HepG2 (cell line): ENCODE measurements around the gene KIFC1. TPM values are rescaled to one million over a fixed set of nuclear protein-coding genes. Genes with fewer than 3 reads are reported as not detected.

Experiments
- EP300 ChIP-seq, 3 experiments: sonication (generic) in 1 of 3; formaldehyde crosslinking in 1 of 3; IDR thresholded peaks; 2 replicates each; pipeline versions ENCODE4 v1.5.1 to v1.6.1; 2011 to 2020; ENCODE audit warnings: low read depth in 2 of 3, low read length in 2 of 3, borderline replicate concordance in 1 of 3, improper control_type of control experiment in 1 of 3, mild to moderate bottlenecking in 1 of 3, missing genetic modification reagents in 1 of 3, moderate library complexity in 1 of 3
- HES4 ChIP-seq: sonication (generic); formaldehyde crosslinking; IDR thresholded peaks from 2 replicates; pipeline ENCODE4 v1.9.0; 2021; ENCODE audit warnings: mild to moderate bottlenecking, missing genetic modification reagents, borderline replicate concordance
- JUND ChIP-seq: sonication (generic); formaldehyde crosslinking; IDR thresholded peaks from 2 replicates; pipeline ENCODE4 v1.8.0; 2022; ENCODE audit warnings: mild to moderate bottlenecking, missing genetic modification reagents
- PRPF4 ChIP-seq: fragments of 200-400 bp; formaldehyde crosslinking; IDR thresholded peaks from 2 replicates; pipeline ENCODE4 v1.6.1; 2016; ENCODE audit warnings: low read length, low read depth; ENCODE audit not compliant: poor library complexity, severe bottlenecking
- RARA ChIP-seq: IDR thresholded peaks from 2 replicates; pipeline ENCODE4 v1.6.1; 2016; ENCODE audit warnings: missing genetic modification reagents, missing compliant biosample characterization
- SPEN ChIP-seq: sonication (generic); formaldehyde crosslinking; IDR thresholded peaks from 2 replicates; pipeline ENCODE4 v1.5.1; 2020; ENCODE audit warnings: low read depth, mild to moderate bottlenecking, missing genetic modification reagents
- TAF1 ChIP-seq: sonication (generic); formaldehyde crosslinking; IDR thresholded peaks from 2 replicates; pipeline ENCODE4 v1.4.0; 2020; ENCODE audit warnings: missing genetic modification reagents
- TBP ChIP-seq: sonication (generic); formaldehyde crosslinking; IDR thresholded peaks from 2 replicates; pipeline ENCODE4 v1.5.0; 2020; ENCODE audit warnings: missing genetic modification reagents
- TGIF2 ChIP-seq: IDR thresholded peaks from 2 replicates; pipeline ENCODE4 v1.6.1; 2016; ENCODE audit warnings: control low read depth, missing compliant biosample characterization
- ZNF160 ChIP-seq: sonication (generic); formaldehyde crosslinking; IDR thresholded peaks from 2 replicates; pipeline ENCODE4 v1.8.0; 2022; ENCODE audit warnings: mild to moderate bottlenecking, inconsistent platforms, missing genetic modification reagents
- ZNF354B ChIP-seq: sonication (generic); formaldehyde crosslinking; IDR thresholded peaks from 2 replicates; pipeline ENCODE4 v1.8.0; 2022; ENCODE audit warnings: mild to moderate bottlenecking, missing genetic modification reagents
- ZNF44 ChIP-seq: sonication (generic); formaldehyde crosslinking; IDR thresholded peaks from 2 replicates; pipeline ENCODE4 v1.5.1; 2020; ENCODE audit warnings: mild to moderate bottlenecking, missing genetic modification reagents
- ZNF572 ChIP-seq: sonication (generic); formaldehyde crosslinking; IDR thresholded peaks from 2 replicates; pipeline ENCODE4 v1.5.1; 2020; ENCODE audit warnings: mild to moderate bottlenecking, missing genetic modification reagents
- ZNF768 ChIP-seq: sonication (generic); formaldehyde crosslinking; IDR thresholded peaks from 2 replicates; pipeline ENCODE4 v1.4.0; 2020; ENCODE audit warnings: missing genetic modification reagents
- ZSCAN5A ChIP-seq: sonication (generic); formaldehyde crosslinking; IDR thresholded peaks from 2 replicates; pipeline ENCODE4 v1.8.0; 2022; ENCODE audit warnings: mild to moderate bottlenecking, missing genetic modification reagents, borderline replicate concordance
- ZXDC ChIP-seq: sonication (generic); formaldehyde crosslinking; IDR thresholded peaks from 2 replicates; pipeline ENCODE4 v1.5.0; 2020; ENCODE audit warnings: mild to moderate bottlenecking, missing genetic modification reagents
- polyA plus RNA-seq, 8 experiments: library from polyadenylated mRNA; depleted of rRNA in 3 of 8; stranded (reverse) in 7 of 8; unstranded in 1 of 8; fragments of >200 nt; fragmentation: Illumina TruSeq in 4 of 8; extraction: Trizol in 4 of 8; gene quantifications; 2 replicates each; pipeline versions ENCODE4 v1.2.1 to v1.2.3, GENCODE V29; 2011 to 2016; ENCODE audit warnings: low read depth in 4 of 8, missing spikeins in 1 of 8, mixed read lengths in 1 of 8; ENCODE audit not compliant: insufficient read depth in 1 of 8
- total RNA-seq, 5 experiments: library from RNA; depleted of rRNA; stranded (reverse); fragments of >200 nt; fragmentation: Illumina TruSeq; extraction: Trizol; gene quantifications; 2 replicates each; pipeline ENCODE4 v1.2.3, GENCODE V29; 2016; ENCODE audit warnings: low read depth in 1 of 5
- TF ChIP-seq, protein P1 (sequence below): sonication (generic); formaldehyde crosslinking; IDR thresholded peaks from 2 replicates; pipeline ENCODE4 v1.5.1; 2020; ENCODE audit warnings: mild to moderate bottlenecking, missing genetic modification reagents, moderate library complexity

KIFC1 gene
- total and polyA plus RNA-seq, 2 of the 13 experiments (the other 11 are each of a cell fraction or from before 2014, with no cell fraction given) = 25.0 to 45.5 TPM

DNA sequence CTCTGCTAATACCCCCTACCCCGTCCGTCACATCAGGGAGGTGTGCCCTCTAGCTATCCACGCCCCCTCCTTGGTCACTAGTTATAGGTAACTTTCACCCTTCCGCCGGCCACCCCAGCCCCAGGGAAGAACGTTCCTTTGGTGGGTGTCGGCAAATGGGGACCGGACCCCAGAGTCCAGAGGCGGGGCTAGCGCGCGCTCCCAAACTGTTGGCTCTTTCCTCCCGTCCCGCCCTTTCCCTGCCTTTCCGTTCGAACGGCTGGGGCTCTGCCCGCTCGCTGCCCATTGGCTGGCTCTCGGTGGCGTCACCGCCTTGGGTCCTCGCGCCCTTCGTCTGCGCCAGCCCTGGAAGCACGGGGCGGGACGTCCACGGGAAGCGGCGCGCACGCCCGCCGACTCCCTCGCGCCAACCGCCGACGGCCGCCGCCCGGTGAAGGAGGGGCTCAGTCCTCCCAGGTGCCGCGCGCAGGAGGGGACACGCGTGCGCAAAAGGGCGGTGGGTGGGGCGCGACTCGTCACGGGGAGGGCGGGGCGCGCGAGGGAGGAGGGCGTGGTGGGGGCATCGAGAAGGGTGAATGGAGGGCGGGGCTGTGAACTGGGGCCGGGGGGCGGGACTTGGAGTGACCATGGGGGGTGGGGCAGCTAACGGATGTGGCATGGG lies 18.6 kb downstream of the KIFC1 start (continued):
- TF ChIP-seq, protein P1, sequence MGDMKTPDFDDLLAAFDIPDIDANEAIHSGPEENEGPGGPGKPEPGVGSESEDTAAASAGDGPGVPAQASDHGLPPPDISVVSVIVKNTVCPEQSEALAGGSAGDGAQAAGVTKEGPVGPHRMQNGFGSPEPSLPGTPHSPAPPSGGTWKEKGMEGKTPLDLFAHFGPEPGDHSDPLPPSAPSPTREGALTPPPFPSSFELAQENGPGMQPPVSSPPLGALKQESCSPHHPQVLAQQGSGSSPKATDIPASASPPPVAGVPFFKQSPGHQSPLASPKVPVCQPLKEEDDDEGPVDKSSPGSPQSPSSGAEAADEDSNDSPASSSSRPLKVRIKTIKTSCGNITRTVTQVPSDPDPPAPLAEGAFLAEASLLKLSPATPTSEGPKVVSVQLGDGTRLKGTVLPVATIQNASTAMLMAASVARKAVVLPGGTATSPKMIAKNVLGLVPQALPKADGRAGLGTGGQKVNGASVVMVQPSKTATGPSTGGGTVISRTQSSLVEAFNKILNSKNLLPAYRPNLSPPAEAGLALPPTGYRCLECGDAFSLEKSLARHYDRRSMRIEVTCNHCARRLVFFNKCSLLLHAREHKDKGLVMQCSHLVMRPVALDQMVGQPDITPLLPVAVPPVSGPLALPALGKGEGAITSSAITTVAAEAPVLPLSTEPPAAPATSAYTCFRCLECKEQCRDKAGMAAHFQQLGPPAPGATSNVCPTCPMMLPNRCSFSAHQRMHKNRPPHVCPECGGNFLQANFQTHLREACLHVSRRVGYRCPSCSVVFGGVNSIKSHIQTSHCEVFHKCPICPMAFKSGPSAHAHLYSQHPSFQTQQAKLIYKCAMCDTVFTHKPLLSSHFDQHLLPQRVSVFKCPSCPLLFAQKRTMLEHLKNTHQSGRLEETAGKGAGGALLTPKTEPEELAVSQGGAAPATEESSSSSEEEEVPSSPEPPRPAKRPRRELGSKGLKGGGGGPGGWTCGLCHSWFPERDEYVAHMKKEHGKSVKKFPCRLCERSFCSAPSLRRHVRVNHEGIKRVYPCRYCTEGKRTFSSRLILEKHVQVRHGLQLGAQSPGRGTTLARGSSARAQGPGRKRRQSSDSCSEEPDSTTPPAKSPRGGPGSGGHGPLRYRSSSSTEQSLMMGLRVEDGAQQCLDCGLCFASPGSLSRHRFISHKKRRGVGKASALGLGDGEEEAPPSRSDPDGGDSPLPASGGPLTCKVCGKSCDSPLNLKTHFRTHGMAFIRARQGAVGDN = peak; percentile 95
- TF ChIP-seq TAF1 (CRISPR knock-in tag) = peak; percentile 61; the same call in 1 of the 2 replicates
- TF ChIP-seq ZNF354B (CRISPR knock-in tag) = peak; percentile 54; the same call in 1 of the 2 replicates
- no peak for TF ChIP-seq EP300 (IDR thresholded peaks at IDR 0.05; ENCODE audit: low read depth in 2 of 2, low read length in 2 of 2)
- peak; percentile 61; the same call in 1 of the 2 replicates for TF ChIP-seq EP300 (CRISPR knock-in tag; IDR thresholded peaks at IDR 0.05; ENCODE audit: borderline replicate concordance)
- TF ChIP-seq TBP (CRISPR knock-in tag) = 0 out of 2 replicates have a peak, but pooled peaks have one; percentile 86
- TF ChIP-seq JUND = peak; percentile 70; the same call in 1 of the 2 replicates
- TF ChIP-seq PRPF4 = no peak
- peak; percentile 54; the same call in 1 of the 2 replicates for TF ChIP-seq RARA (CRISPR knock-in tag)
- TF ChIP-seq ZNF160 = peak; percentile 94; the same call in 1 of the 2 replicates
- peak; percentile 87; the same call in 1 of the 2 replicates for TF ChIP-seq TGIF2 (CRISPR knock-in tag)
- TF ChIP-seq ZNF572 (CRISPR knock-in tag) = 0 out of 2 replicates have a peak, but pooled peaks have one; percentile 26
- no peak for TF ChIP-seq ZNF44 (CRISPR knock-in tag)
- TF ChIP-seq HES4 (CRISPR knock-in tag) = peak; percentile 98
- no peak; the same call in 1 of the 2 replicates for TF ChIP-seq ZXDC (CRISPR knock-in tag)
- TF ChIP-seq SPEN = peak; percentile 99
- TF ChIP-seq ZNF768 (CRISPR knock-in tag) = peak; percentile 48
- peak; percentile 83; the same call in 1 of the 2 replicates for TF ChIP-seq ZSCAN5A (CRISPR knock-in tag)
